Ovary (tissue), 9 donors: ENCODE measurements around the gene ALDH9A1. TPM values are rescaled to one million over a fixed set of nuclear protein-coding genes. Genes with fewer than 3 reads are reported as not detected.

Experiments
- DNase-seq, 5 donors: peaks; one replicate each; pipeline ENCODE4 v3.0.0-alpha.2; 2019 to 2020
- H3K27ac ChIP-seq, 2 donors: fragments of 200-600 bp; one replicate each; pipeline versions ENCODE4 v1.5.1 to v1.8.0; 2019 to 2022
- H3K27me3 ChIP-seq: fragments of 200-600 bp; one replicate; pipeline ENCODE4 v1.8.0; 2022
- H3K36me3 ChIP-seq: fragments of 200-600 bp; sonication (generic); one replicate; pipeline ENCODE4 v1.5.1; 2019
- H3K4me1 ChIP-seq: one replicate; pipeline ENCODE4 v1.8.1; 2013; ENCODE audit warnings: mild to moderate bottlenecking, moderate library complexity; ENCODE audit not compliant: insufficient read depth
- H3K4me3 ChIP-seq: fragments of 200-600 bp; sonication (generic); one replicate; pipeline ENCODE4 v1.5.1; 2017
- H3K9me3 ChIP-seq, 2 donors: fragments of 200-600 bp in 1 of 2; sonication (generic) in 1 of 2; one replicate each; pipeline versions ENCODE4 v1.5.1 to v1.8.1; 2013 to 2019; ENCODE audit warnings: mild to moderate bottlenecking in 1 of 2, moderate library complexity in 1 of 2
- EP300 ChIP-seq: sonication (generic); formaldehyde crosslinking; IDR thresholded peaks from one replicate; pipeline ENCODE4 v1.6.1; 2017; ENCODE audit warnings: antibody characterized with exemption
- POLR2A ChIP-seq: fragments of 450-650 bp; IDR thresholded peaks from one replicate; pipeline ENCODE4 v1.6.1; 2017; ENCODE audit warnings: antibody characterized with exemption, mild to moderate bottlenecking, moderate library complexity
- WGBS, 3 donors: extraction: QIAGEN DNeasy Blood & Tissue Kit in 1 of 3; methylation state at CpG; one replicate each; pipeline versions ENCODE4 v1.1.5 to v1.1.7; 2013 to 2017; 5-methylcytosine and 5-hydroxymethylcytosine counted together
- intact Hi-C, 4 donors: fragments of 100-400 bp; cut with DNase I; formaldehyde crosslinking; loops; one replicate each; pipeline versions ENCODE4 v1.11.0 to v1.15.1; 2022 to 2023
- polyA plus RNA-seq, 2 donors: library from polyadenylated mRNA; stranded (reverse); fragments of 200-250 nt in 1 of 2; fragments of 350-450 nt in 1 of 2; fragmentation: Illumina TruSeq in 1 of 2; extraction: RNeasy Lipid Tissue Mini Kit (QIAGEN cat#74804) in 1 of 2; gene quantifications; one replicate each; pipeline ENCODE4 v1.2.3, GENCODE V29; 2013 to 2014
- total RNA-seq, 7 donors: library from RNA; depleted of rRNA in 2 of 7; stranded (reverse); fragments of >200 nt in 2 of 7; fragmentation: NEBNext Ultra II Directional in 3 of 7; extraction: Animal tissue kit (Norgen Biotek cat#: 25700) in 3 of 7; gene quantifications; one replicate each; pipeline versions ENCODE4 v1.1.0 to v1.2.4, GENCODE V29; 2016 to 2023
- TF ChIP-seq, protein P1 (sequence below), 3 donors: fragments of 450-650 bp in 2 of 3; fragments of 200-600 bp in 1 of 3; IDR thresholded peaks; one replicate each; pipeline versions ENCODE4 v1.5.1 to v1.8.0; 2016 to 2022; ENCODE audit warnings: antibody characterized with exemption in 3 of 3, mild to moderate bottlenecking in 1 of 3
- donor health status: DM: no; HTN: no; CAD: no; lungs with moderate emphysema.
- donor health status: DM: no; HTN: no; CAD: no.
- donor health status: Bipolar disorder and iron deficiency.
- donor health status: DM: yes; HTN: yes; CAD: no.
- donor health status: DM: no; HTN: no; CAD: no.
- donor health status: DM: yes; HTN: yes; CAD: no.

The ALDH9A1 gene
- total and polyA plus RNA-seq, 9 donors = 38.7 to 174 (median 64.2) TPM

DNA sequence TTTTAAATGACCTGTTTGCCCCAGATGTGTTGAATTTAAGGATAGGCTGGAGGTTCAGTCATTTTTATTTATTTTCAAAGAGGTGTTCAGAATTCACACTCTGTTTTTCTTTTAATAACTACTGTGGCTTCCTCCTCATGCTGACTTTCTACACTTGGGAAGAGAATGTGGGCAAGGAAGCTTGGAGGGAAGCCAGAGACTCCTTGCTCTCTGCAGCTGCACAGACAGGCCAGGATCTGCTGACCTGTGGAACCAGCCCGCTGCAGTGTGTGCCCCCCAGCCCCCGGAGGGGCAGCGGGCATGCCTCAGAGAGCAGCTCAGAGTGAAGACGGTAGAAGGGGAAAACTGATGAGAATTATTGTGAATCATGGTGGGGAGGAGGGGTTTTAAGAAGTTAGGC, 50.4 kb downstream of the ALDH9A1 start:
- Histone ChIP-seq H3K27ac (no peak overlapping the region), H3K4me1 (peaks cover 13% of the 10 kb centered on the region), H3K36me3 (no peaks in the 10 kb centered on the region), H3K4me3 (no peak overlapping the region), H3K9me3 (no peaks in the 10 kb centered on the region), H3K27me3 (no peaks in the 10 kb centered on the region)
- TF ChIP-seq POLR2A = no peak
- TF ChIP-seq, protein P1, sequence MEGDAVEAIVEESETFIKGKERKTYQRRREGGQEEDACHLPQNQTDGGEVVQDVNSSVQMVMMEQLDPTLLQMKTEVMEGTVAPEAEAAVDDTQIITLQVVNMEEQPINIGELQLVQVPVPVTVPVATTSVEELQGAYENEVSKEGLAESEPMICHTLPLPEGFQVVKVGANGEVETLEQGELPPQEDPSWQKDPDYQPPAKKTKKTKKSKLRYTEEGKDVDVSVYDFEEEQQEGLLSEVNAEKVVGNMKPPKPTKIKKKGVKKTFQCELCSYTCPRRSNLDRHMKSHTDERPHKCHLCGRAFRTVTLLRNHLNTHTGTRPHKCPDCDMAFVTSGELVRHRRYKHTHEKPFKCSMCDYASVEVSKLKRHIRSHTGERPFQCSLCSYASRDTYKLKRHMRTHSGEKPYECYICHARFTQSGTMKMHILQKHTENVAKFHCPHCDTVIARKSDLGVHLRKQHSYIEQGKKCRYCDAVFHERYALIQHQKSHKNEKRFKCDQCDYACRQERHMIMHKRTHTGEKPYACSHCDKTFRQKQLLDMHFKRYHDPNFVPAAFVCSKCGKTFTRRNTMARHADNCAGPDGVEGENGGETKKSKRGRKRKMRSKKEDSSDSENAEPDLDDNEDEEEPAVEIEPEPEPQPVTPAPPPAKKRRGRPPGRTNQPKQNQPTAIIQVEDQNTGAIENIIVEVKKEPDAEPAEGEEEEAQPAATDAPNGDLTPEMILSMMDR (IDR thresholded peaks at IDR 0.05) = no peak
- 62 to 75% (median 64%) methylated on average over 4 of the region's 4 CpGs for WGBS, 3 donors
- DNase-seq = no peak
- intact Hi-C loops = no loop called here

DNA sequence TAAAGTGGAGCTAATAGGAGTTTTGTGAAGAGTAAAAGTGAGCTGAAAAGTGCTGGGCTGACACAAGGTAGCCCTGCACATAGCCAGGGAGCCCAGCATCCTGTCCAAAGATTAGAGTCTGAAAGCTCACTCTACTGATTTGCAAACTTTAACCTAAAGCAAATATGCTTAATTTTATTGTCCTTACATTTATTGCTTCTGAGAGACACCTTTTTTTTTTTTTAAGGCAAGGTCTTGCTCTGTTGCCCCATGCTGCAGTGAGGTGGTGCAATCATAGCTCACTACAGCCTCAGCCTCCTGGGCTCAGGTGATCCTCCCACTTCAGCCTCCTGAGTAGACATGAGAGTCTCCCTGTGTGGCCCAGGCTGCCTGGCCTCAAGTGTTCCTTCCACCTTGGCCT, 50.8 kb downstream of the ALDH9A1 start:
- H3K4me1 ChIP-seq = peaks cover 14% of the 10 kb centered on the region
- no peaks in the 10 kb centered on the region for H3K9me3 ChIP-seq
- DNase-seq = no peak
- H3K4me3 ChIP-seq = no peak overlapping the region
- no peaks in the 10 kb centered on the region for H3K36me3 ChIP-seq
- no peak overlapping the region for H3K27ac ChIP-seq
- intact Hi-C loops = no loop called here
- H3K27me3 ChIP-seq = no peaks in the 10 kb centered on the region
- TF ChIP-seq POLR2A = no peak

DNA sequence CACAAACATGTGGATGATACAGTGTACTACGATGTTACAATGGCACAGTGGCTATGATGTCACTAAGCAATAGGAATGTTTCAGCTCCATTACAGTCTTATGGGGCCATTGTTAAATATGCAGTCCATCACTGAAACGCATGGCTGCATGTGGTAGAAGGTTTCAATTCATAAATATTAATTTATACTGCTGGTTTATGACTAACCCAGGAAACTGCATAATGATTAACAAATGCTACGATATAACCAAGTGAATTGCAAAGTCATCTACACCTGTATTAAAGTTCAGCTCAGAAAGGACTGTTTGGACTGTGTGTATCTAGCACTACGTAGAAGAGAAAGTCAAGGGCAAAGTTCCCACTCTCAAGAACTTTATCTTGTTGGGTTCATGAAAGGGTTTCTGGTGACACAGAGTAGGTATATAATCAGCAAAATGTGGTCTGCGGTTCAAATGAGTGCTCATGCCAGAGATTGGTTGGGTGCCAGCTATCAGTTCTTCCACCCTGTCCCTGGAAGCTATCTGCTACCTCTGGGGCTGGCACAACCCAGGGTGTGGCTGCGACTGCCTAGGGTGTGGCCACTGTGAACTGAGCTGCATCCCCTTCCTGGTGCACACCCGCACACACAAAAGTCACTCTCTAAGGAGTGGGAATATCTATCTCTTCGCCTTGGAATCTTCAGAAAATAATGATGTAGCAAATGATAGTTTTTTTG, 52.6 kb downstream of the ALDH9A1 start:
- Histone ChIP-seq H3K27me3 (no peaks in the 10 kb centered on the region), H3K4me3 (no peak overlapping the region), H3K9me3 (no peaks in the 10 kb centered on the region), H3K36me3 (no peaks in the 10 kb centered on the region), H3K27ac (no peak overlapping the region), H3K4me1 (peaks cover 16% of the 10 kb centered on the region)
- no peak for DNase-seq
- TF ChIP-seq EP300 (no peak), POLR2A (no peak)
- TF ChIP-seq, protein P1 (IDR thresholded peaks at IDR 0.05) = no peak
- 81 to 90% (median 86%) methylated on average over 8 of the region's 8 CpGs for WGBS, 3 donors
- intact Hi-C loops = no loop called here

DNA sequence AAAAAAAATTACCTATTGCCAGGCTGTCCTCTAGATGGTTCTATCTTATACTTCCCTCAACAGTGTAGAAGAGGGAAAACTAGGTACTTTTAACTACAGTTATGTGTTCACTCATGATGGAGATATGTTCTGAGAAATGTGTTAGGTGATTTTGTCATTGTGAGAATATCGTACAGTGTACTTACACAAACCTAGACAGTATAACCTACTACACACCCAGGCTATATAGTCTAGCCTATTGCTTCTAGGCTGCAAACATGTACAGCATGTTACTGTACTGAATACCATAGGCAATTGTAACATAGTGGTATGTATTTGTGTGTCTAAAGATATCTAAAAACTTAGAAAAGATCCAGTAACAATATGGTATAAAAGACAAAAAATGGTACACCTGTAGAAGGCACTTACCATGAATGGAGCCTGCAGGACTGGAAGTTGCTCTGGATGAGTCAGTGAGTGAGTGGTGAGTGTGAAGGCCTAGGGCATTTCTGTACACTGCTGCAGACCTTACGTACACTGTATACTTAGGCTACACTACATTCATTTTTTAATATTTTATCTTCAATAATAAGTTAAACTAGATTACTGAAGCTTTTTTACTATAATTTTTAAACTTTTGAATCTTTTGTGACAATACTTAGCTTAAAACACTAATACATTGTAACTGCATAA, 54.2 kb downstream of the ALDH9A1 start:
- DNase-seq = no peak
- Histone ChIP-seq H3K9me3 (no peaks in the 10 kb centered on the region), H3K27me3 (no peaks in the 10 kb centered on the region), H3K4me1 (peaks cover 16% of the 10 kb centered on the region), H3K36me3 (no peaks in the 10 kb centered on the region), H3K27ac (no peak overlapping the region), H3K4me3 (no peak overlapping the region)
- WGBS, 3 donors = 67 to 89% (median 81%) methylated on average over 2 of the region's 2 CpGs
- TF ChIP-seq POLR2A (no peak), EP300 (no peak)
- TF ChIP-seq, protein P1 (IDR thresholded peaks at IDR 0.05) = no peak
- intact Hi-C loops = no loop called here
